Fibroblast of lung (primary cell): ENCODE measurements around the gene SGO2. TPM values are rescaled to one million over a fixed set of nuclear protein-coding genes. Genes with fewer than 3 reads are reported as not detected.

Experiments
- DNase-seq, 2 donors: peaks; one replicate each; pipeline versions ENCODE4 v3.0.0 to v3.0.0-alpha.2; 2010; ENCODE audit warnings: low read depth in 2 of 2
- H2AFZ ChIP-seq: 2 replicates; pipeline ENCODE4 v1.5.1; 2012; ENCODE audit warnings: low read length, control low read depth, inconsistent platforms
- H3K27ac ChIP-seq: 2 replicates; pipeline ENCODE4 v1.5.1; 2011; ENCODE audit warnings: low read length, control low read depth; ENCODE audit not compliant: insufficient read depth
- H3K27me3 ChIP-seq: 2 replicates; pipeline ENCODE4 v1.5.1; 2011; ENCODE audit warnings: mild to moderate bottlenecking, low read length; ENCODE audit not compliant: control insufficient read depth, insufficient read depth
- H3K36me3 ChIP-seq: 2 replicates; pipeline ENCODE4 v1.5.1; 2011; ENCODE audit warnings: low read length; ENCODE audit not compliant: control insufficient read depth, insufficient read depth
- H3K4me1 ChIP-seq: 2 replicates; pipeline ENCODE4 v1.5.1; 2011; ENCODE audit warnings: low read length; ENCODE audit not compliant: control insufficient read depth, insufficient read depth; ENCODE audit errors: extremely low read depth
- H3K4me2 ChIP-seq: 2 replicates; pipeline ENCODE4 v1.5.1; 2011; ENCODE audit warnings: low read length, control low read depth; ENCODE audit not compliant: insufficient read depth; ENCODE audit errors: extremely low read depth
- H3K4me3 ChIP-seq, 4 experiments: fragments of 200-600 bp in 1 of 4; sonication (generic) in 1 of 4; replicated peaks in 1 of 4; 2 replicates each; pipeline ENCODE4 v1.5.1; 2011 to 2016; ENCODE audit warnings: low read length in 4 of 4, low read depth in 3 of 4, mild to moderate bottlenecking in 3 of 4, control low read depth in 2 of 4, inconsistent platforms in 1 of 4, mixed read lengths in 1 of 4; ENCODE audit not compliant: insufficient read depth in 1 of 4; ENCODE audit errors: control extremely low read depth in 1 of 4
- H3K79me2 ChIP-seq: 2 replicates; pipeline ENCODE4 v1.5.1; 2012; ENCODE audit warnings: mild to moderate bottlenecking, low read length, inconsistent platforms; ENCODE audit not compliant: control insufficient read depth, insufficient read depth
- H3K9ac ChIP-seq: 2 replicates; pipeline ENCODE4 v1.5.1; 2011; ENCODE audit warnings: mild to moderate bottlenecking, low read length, control low read depth; ENCODE audit not compliant: insufficient read depth
- H3K9me3 ChIP-seq: 2 replicates; pipeline ENCODE4 v1.5.1; 2012; ENCODE audit warnings: low read depth, low read length; ENCODE audit not compliant: control insufficient read depth, insufficient read depth
- H4K20me1 ChIP-seq: 2 replicates; pipeline ENCODE4 v1.5.1; 2011; ENCODE audit warnings: low read length; ENCODE audit not compliant: control insufficient read depth, insufficient read depth; ENCODE audit errors: extremely low read depth
- EZH2 ChIP-seq: IDR thresholded peaks from 2 replicates; pipeline ENCODE4 v1.5.1; 2012; ENCODE audit warnings: low read length, control low read depth, mild to moderate bottlenecking; ENCODE audit errors: missing control alignments
- polyA minus RNA-seq: library from RNA; depleted of rRNA, polyadenylated mRNA; stranded (reverse); fragments of >200 nt; gene quantifications from 2 replicates; pipeline ENCODE4 v1.2.3, GENCODE V29; 2011; ENCODE audit warnings: low replicate concordance
- polyA plus RNA-seq, 2 donors: library from polyadenylated mRNA; depleted of rRNA in 1 of 2; stranded (reverse) in 1 of 2; unstranded in 1 of 2; fragments of >200 nt; gene quantifications; 2 replicates each; pipeline ENCODE4 v1.2.1, GENCODE V29; 2011 to 2012; ENCODE audit warnings: missing spikeins in 1 of 2
- total RNA-seq: library from RNA; depleted of rRNA; stranded (reverse); fragments of >200 nt; gene quantifications from 2 replicates; pipeline ENCODE4 v1.2.1, GENCODE V29; 2014
- TF ChIP-seq, protein P1 (sequence below), 2 donors: IDR thresholded peaks in 1 of 2; conservative IDR thresholded peaks in 1 of 2; 1 replicate in 1 of 2; 2 replicates in 1 of 2; pipeline ENCODE4 v1.5.1; 2011 to 2012; ENCODE audit warnings: low read length in 2 of 2, control low read depth in 1 of 2, inconsistent platforms in 1 of 2, low read depth in 1 of 2, mild to moderate bottlenecking in 1 of 2

SGO2 gene
- 2.8 and 5.4 TPM in 2 replicates for total RNA-seq
- polyA plus RNA-seq, result 6.9 and 15.5 TPM in 2 replicates
- 4.3 and 9.9 TPM in 2 replicates for polyA plus RNA-seq (2012)
- polyA minus RNA-seq, result 0.15 TPM in 1 of 2 replicates, not detected in the other

DNA sequence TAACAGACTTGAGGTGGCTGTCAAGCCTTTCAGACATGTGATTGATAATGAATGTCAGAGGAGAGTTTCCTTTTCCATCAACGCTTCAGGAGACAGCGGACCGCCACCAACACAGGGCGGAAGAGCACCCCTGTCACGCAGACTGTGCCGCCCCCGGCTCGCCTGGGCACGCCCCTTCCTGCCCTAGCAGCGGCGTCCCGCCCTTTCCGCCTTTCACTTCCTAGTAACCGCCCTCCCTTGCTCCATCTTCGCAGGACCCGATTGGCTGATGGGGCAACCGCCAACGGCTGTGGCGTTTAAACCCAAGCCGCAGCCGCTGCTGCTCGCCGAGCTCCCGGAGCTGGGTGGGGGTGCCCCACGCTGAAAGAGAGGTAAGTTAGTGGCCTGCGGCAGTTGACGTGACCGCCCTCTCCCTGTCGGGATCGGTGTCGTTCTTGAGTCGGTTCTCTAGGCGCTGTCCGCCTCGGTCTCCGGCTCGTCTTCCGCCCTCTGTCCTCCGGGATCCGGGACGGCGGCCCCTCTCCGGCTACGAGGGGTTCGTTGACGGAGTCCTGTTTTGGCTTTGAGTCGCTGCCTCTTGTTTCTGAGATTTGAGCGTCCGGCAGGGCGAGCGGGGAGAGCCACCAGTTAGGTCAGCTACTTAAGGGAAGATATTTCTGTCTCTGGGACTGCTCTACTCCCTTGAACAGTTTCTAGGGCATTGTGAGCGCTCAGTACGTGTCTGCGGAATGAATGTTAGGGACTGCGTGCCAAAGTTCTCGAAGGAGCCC, at the start of gene SGO2:
SGO2 (plus strand) TSS at position 326 of the 770 bp plus-strand sequence. CDS start 6,769 bp downstream, outside the sequence.
- Histone ChIP-seq H3K79me2 (peaks cover 49% of the 10 kb centered on the region), H3K9ac (peak within 1 kb of the TSS; percentile 68), H2AFZ (peak within 1 kb of the TSS; percentile 98), H3K27me3 (no peaks in the 10 kb centered on the region), H3K36me3 (no peaks in the 10 kb centered on the region), H4K20me1 (no peaks in the 10 kb centered on the region), H3K4me2 (peak within 1 kb of the TSS; percentile 93), H3K9me3 (no peaks in the 10 kb centered on the region), H3K27ac (peak within 1 kb of the TSS; percentile 57), H3K4me3 (peak within 1 kb of the TSS; percentile 67 to 88 (median 83)), H3K4me1 (peaks cover 8% of the 10 kb centered on the region)
- TF ChIP-seq, protein P1, sequence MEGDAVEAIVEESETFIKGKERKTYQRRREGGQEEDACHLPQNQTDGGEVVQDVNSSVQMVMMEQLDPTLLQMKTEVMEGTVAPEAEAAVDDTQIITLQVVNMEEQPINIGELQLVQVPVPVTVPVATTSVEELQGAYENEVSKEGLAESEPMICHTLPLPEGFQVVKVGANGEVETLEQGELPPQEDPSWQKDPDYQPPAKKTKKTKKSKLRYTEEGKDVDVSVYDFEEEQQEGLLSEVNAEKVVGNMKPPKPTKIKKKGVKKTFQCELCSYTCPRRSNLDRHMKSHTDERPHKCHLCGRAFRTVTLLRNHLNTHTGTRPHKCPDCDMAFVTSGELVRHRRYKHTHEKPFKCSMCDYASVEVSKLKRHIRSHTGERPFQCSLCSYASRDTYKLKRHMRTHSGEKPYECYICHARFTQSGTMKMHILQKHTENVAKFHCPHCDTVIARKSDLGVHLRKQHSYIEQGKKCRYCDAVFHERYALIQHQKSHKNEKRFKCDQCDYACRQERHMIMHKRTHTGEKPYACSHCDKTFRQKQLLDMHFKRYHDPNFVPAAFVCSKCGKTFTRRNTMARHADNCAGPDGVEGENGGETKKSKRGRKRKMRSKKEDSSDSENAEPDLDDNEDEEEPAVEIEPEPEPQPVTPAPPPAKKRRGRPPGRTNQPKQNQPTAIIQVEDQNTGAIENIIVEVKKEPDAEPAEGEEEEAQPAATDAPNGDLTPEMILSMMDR (conservative IDR thresholded peaks at IDR 0.05 in 1 of 2, IDR thresholded peaks at IDR 0.05 in 1 of 2; ENCODE audit: low read depth in 1 of 2, low read length in 2 of 2), result no peak
- TF ChIP-seq EZH2, result no peak
- peak; percentile 90 to 92 for DNase-seq

DNA sequence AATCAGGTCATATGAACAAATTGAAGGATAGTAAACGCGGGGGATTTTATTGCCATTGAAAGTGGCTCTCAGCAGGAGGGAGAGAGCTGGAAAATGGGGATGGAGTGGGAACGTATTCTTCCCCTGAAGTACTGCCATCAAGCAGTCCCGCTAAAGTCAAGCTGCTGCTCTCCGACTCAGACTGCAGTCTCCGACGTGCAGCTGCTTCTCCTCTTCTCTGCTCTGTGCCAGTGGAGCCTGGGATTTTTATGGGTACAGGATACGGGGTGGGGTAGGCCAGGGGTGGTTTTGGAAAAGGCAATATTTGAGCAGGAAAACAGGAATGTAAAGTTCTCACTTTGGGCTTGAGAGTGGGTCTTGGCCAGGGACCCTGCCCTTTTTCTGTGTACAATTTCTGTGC, 49.2 kb upstream of the SGO2 start:
- Histone ChIP-seq H4K20me1 (no peaks in the 10 kb centered on the region), H3K36me3 (peaks cover 15% of the 10 kb centered on the region), H3K4me3 (no peak overlapping the region), H3K4me2 (no peak overlapping the region), H3K4me1 (peaks cover 23% of the 10 kb centered on the region), H3K27ac (no peak overlapping the region), H3K27me3 (no peaks in the 10 kb centered on the region), H3K9me3 (no peaks in the 10 kb centered on the region), H3K9ac (no peak overlapping the region), H3K79me2 (no peaks in the 10 kb centered on the region), H2AFZ (no peak overlapping the region)
- TF ChIP-seq, protein P1 (conservative IDR thresholded peaks at IDR 0.05 in 1 of 2, IDR thresholded peaks at IDR 0.05 in 1 of 2; ENCODE audit: low read depth in 1 of 2, low read length in 2 of 2), result no peak
- no peak for TF ChIP-seq EZH2
- DNase-seq, result no peak

GRCh38 chr2:200477667-200478131, 48.3 kb upstream of the SGO2 start:
- TF ChIP-seq, protein P1 (conservative IDR thresholded peaks at IDR 0.05 in 1 of 2, IDR thresholded peaks at IDR 0.05 in 1 of 2; ENCODE audit: low read depth in 1 of 2, low read length in 2 of 2), result no peak
- no peak for TF ChIP-seq EZH2
- Histone ChIP-seq H3K27me3 (no peaks in the 10 kb centered on the region), H3K9ac (no peak overlapping the region), H3K36me3 (peaks cover 11% of the 10 kb centered on the region), H3K4me2 (no peak overlapping the region), H3K4me1 (peaks cover 23% of the 10 kb centered on the region), H3K79me2 (no peaks in the 10 kb centered on the region), H2AFZ (no peak overlapping the region), H3K27ac (peak overlapping the region; percentile 22), H3K4me3 (no peak overlapping the region), H4K20me1 (no peaks in the 10 kb centered on the region), H3K9me3 (no peaks in the 10 kb centered on the region)
- DNase-seq, result peak in 1 of 2 donors; percentile 28
